Caco-2 (cell line): ENCODE results near the gene SLC17A9. TPM values are rescaled to one million over a fixed set of nuclear protein-coding genes. Genes with fewer than 3 reads are reported as not detected.

ENCODE experiments used
- BruUV-seq: library from RNA; stranded (reverse); fragments of 400-500 nt; replicated peaks from 2 replicates; lab custom pipeline; 2021; lab: Mats Ljungman, UMichigan
- CTCF ChIA-PET: fragments of 300-600 bp; sonication (Branson Sonifier 250); formaldehyde crosslinking; loops from one replicate; lab custom pipeline; 2022; ENCODE audit warnings: antibody characterized with exemption; lab: Charles Lee
- POLR2A ChIA-PET: fragments of 300-600 bp; sonication (Branson Sonifier 250); formaldehyde crosslinking; loops from one replicate; lab custom pipeline; 2022; ENCODE audit warnings: antibody characterized with exemption; lab: Charles Lee
- DNase-seq, 2 experiments: peaks; one replicate each; pipeline versions ENCODE4 v3.0.0 to v3.0.0-alpha.2; 2020 to 2022
- H3K27me3 ChIP-seq: replicated peaks from 2 replicates; pipeline ENCODE4 v1.6.0; 2011; ENCODE audit warnings: low read length; ENCODE audit not compliant: control insufficient read depth, insufficient read depth
- H3K36me3 ChIP-seq: 2 replicates; pipeline ENCODE4 v1.5.1; 2011; ENCODE audit warnings: low read length; ENCODE audit not compliant: control insufficient read depth, insufficient read depth
- H3K4me1 ChIP-seq: fragments of 250-450 bp; sonication (Bioruptor Pico); 2 replicates; pipeline ENCODE4 v1.5.1; 2020; ENCODE audit warnings: mild to moderate bottlenecking
- H3K4me3 ChIP-seq: 2 replicates; pipeline ENCODE4 v1.5.1; 2011; ENCODE audit warnings: low read depth, mild to moderate bottlenecking, control low read depth, low read length
- H3K9me3 ChIP-seq: fragments of 250-450 bp; sonication (Bioruptor Pico); 2 replicates; pipeline ENCODE4 v1.5.1; 2020; ENCODE audit warnings: mild to moderate bottlenecking, moderate library complexity
- H3K27ac Mint-ChIP-seq: one replicate; pipeline ENCODE4 v1.8.0; 2022; ENCODE audit warnings: mixed read lengths; ENCODE audit not compliant: unreplicated experiment
- H3K27me3 Mint-ChIP-seq: one replicate; pipeline ENCODE4 v1.8.0; 2022; ENCODE audit warnings: mixed read lengths; ENCODE audit not compliant: insufficient read depth, unreplicated experiment
- H3K36me3 Mint-ChIP-seq: one replicate; pipeline ENCODE4 v1.8.0; 2022; ENCODE audit warnings: mild to moderate bottlenecking, mixed read lengths; ENCODE audit not compliant: insufficient read depth, unreplicated experiment
- H3K4me1 Mint-ChIP-seq: one replicate; pipeline ENCODE4 v1.8.0; 2022; ENCODE audit warnings: low read depth, mixed read lengths; ENCODE audit not compliant: unreplicated experiment
- H3K4me3 Mint-ChIP-seq: one replicate; pipeline ENCODE4 v1.8.0; 2022; ENCODE audit warnings: mild to moderate bottlenecking, moderate library complexity, mixed read lengths; ENCODE audit not compliant: unreplicated experiment
- H3K9me3 Mint-ChIP-seq: one replicate; pipeline ENCODE4 v1.8.0; 2022; ENCODE audit warnings: mixed read lengths; ENCODE audit not compliant: unreplicated experiment
- intact Hi-C: fragments of 100-400 bp; cut with micrococcal nuclease; formaldehyde crosslinking; loops from one replicate; pipeline ENCODE4 v1.10.0; 2022; ENCODE audit not compliant: unreplicated experiment
- total RNA-seq: library from RNA; stranded (reverse); gene quantifications from 2 replicates; pipeline ENCODE4 v1.2.3, GENCODE V29; 2022
- TF ChIP-seq, protein P1 (sequence below), 2 experiments: fragments of 200-600 bp in 1 of 2; IDR thresholded peaks; 1 replicate in 1 of 2; 2 replicates in 1 of 2; pipeline versions ENCODE4 v1.5.1 to v1.8.0; 2011 to 2022; ENCODE audit warnings: antibody characterized with exemption in 1 of 2, control low read depth in 1 of 2, inconsistent platforms in 1 of 2, low read depth in 1 of 2, low read length in 1 of 2, mild to moderate bottlenecking in 1 of 2, moderate library complexity in 1 of 2; ENCODE audit not compliant: insufficient read depth in 1 of 2, severe bottlenecking in 1 of 2, unreplicated experiment in 1 of 2

Gene SLC17A9
- total RNA-seq, 1 experiment from 2014 or later = 64.7 TPM

DNA sequence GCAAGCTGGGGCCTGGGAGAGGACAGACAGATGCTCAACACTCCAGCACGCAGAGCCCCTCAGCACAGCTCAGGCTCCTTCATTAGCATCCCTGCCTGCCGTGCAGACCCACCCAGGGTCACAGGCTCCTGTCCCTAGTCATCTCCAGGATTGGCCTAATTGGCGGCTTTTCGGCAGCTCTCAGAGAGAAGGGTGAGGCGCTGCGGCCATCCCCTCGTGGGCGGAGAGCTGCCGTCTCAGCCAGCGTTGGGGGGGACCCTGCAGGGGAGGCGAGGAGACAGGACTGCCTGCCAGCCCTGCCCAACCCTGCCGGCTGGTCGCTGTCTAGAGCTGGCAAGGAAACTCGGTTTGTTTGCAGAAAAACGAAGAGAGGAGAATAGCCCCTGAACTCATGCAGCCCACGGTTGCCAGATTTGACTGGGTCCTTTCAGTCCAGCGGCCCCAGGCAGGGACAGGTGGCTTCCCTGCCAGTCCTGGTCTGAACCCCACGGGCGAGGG, 27.4 kb downstream of the SLC17A9 start:
- Mint-ChIP-seq H3K27me3 (peaks cover 4% of the 10 kb centered on the region), H3K9me3 (no peaks in the 10 kb centered on the region), H3K4me3 (no peak overlapping the region), H3K27ac (no peak overlapping the region), H3K4me1 (no peaks in the 10 kb centered on the region), H3K36me3 (no peaks in the 10 kb centered on the region)
- Histone ChIP-seq H3K4me3 (no peak overlapping the region), H3K4me1 (no peaks in the 10 kb centered on the region), H3K27me3 (no peaks in the 10 kb centered on the region), H3K36me3 (no peaks in the 10 kb centered on the region), H3K9me3 (no peaks in the 10 kb centered on the region)
- POLR2A ChIA-PET = no interaction called here
- intact Hi-C loops = no loop called here
- BruUV-seq = no TSS peak
- TF ChIP-seq, protein P1, sequence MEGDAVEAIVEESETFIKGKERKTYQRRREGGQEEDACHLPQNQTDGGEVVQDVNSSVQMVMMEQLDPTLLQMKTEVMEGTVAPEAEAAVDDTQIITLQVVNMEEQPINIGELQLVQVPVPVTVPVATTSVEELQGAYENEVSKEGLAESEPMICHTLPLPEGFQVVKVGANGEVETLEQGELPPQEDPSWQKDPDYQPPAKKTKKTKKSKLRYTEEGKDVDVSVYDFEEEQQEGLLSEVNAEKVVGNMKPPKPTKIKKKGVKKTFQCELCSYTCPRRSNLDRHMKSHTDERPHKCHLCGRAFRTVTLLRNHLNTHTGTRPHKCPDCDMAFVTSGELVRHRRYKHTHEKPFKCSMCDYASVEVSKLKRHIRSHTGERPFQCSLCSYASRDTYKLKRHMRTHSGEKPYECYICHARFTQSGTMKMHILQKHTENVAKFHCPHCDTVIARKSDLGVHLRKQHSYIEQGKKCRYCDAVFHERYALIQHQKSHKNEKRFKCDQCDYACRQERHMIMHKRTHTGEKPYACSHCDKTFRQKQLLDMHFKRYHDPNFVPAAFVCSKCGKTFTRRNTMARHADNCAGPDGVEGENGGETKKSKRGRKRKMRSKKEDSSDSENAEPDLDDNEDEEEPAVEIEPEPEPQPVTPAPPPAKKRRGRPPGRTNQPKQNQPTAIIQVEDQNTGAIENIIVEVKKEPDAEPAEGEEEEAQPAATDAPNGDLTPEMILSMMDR (IDR thresholded peaks at IDR 0.05; ENCODE audit: insufficient read depth in 1 of 2, low read depth in 1 of 2, low read length in 1 of 2, severe bottlenecking in 1 of 2, unreplicated experiment in 1 of 2) = no peak
- CTCF ChIA-PET = interaction anchor here (0.9 to 2.3 kb wide), 6 partner anchors 7 to 186 kb away, joined by 3 to 20 read pairs (median 4); no protein-coding TSS in a partner anchor
- DNase-seq = no peak

DNA sequence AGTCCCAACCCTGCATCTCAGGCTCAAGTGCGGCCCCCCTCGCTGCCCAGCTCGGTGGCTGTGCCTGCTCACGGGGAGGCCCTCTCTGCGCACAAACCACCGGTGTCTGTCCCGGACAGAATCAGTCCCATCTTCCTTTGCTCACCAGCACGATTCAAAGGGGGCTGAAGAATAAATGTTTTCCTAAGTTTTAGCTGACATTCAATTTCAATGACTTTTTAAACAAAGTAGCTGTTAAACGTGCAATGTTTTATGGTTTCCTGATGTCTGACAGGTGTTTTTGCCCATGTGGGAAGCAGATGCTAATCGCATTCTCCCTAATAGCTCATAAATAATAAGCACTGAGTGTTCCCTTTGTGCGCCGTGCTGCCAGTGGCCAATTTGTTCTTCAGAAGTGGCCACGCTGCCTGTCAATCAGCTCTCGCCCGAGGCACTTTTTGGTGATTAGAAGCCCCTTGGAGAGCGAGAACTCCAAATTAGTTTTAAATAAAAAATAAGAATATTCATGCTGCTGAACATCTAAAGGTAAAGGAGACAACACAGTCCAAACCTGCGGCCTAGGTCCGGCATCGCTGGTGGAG, 28.0 kb downstream of the SLC17A9 start:
- Mint-ChIP-seq H3K4me3 (no peak overlapping the region), H3K4me1 (no peaks in the 10 kb centered on the region), H3K27ac (no peak overlapping the region), H3K36me3 (no peaks in the 10 kb centered on the region), H3K9me3 (no peaks in the 10 kb centered on the region), H3K27me3 (peaks cover 4% of the 10 kb centered on the region)
- CTCF ChIA-PET = interaction anchor here (0.9 to 2.3 kb wide), 3 partner anchors 8 to 34 kb away, joined by 3 to 20 read pairs (median 8); no protein-coding TSS in a partner anchor
- DNase-seq = no peak
- intact Hi-C loops = no loop called here
- no peaks in the 10 kb centered on the region for H3K27me3 ChIP-seq
- TF ChIP-seq, protein P1 (IDR thresholded peaks at IDR 0.05; ENCODE audit: insufficient read depth in 1 of 2, low read depth in 1 of 2, low read length in 1 of 2, severe bottlenecking in 1 of 2, unreplicated experiment in 1 of 2) = no peak
- H3K4me1 ChIP-seq = no peaks in the 10 kb centered on the region
- POLR2A ChIA-PET = interaction anchor here (0.7 kb wide), 1 partner anchor 28 kb away, joined by 3 read pairs; no protein-coding TSS in a partner anchor
- BruUV-seq = no TSS peak
- H3K36me3 ChIP-seq = no peaks in the 10 kb centered on the region
- no peak overlapping the region for H3K4me3 ChIP-seq
- H3K9me3 ChIP-seq = no peaks in the 10 kb centered on the region

DNA sequence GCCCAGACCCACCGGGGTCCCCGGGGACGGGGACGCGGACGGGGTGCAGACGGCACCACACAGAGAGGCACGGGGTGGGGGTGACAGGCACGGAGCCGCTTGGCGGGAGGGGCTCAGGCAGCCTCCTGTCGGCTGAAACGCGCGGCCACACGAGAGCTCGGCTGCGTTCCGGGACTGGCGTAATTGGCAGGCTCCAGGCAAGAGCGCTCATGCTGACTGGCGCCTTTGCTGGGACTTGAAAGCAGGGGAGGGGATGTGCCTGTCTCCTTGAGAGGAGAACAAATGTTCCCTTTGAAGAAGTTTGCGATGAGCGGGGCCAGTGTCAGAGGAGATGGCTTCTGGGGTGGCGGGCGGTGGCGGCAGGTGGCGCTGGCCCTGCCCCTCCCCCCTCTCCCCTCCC, 28.5 kb downstream of the SLC17A9 start:
- POLR2A ChIA-PET = interaction anchor here (0.7 kb wide), 1 partner anchor 28 kb away, joined by 3 read pairs; no protein-coding TSS in a partner anchor
- no peak overlapping the region for H3K27ac Mint-ChIP-seq
- Histone ChIP-seq H3K27me3 (no peaks in the 10 kb centered on the region), H3K4me1 (no peaks in the 10 kb centered on the region), H3K36me3 (no peaks in the 10 kb centered on the region), H3K4me3 (no peak overlapping the region), H3K9me3 (no peaks in the 10 kb centered on the region)
- no peaks in the 10 kb centered on the region for H3K4me1 Mint-ChIP-seq
- DNase-seq = no peak
- CTCF ChIA-PET = interaction anchor here (1.9 to 2.3 kb wide), 2 partner anchors 8 to 28 kb away, joined by 8 to 20 read pairs; no protein-coding TSS in a partner anchor
- no TSS peak for BruUV-seq
- no peaks in the 10 kb centered on the region for H3K9me3 Mint-ChIP-seq
- TF ChIP-seq, protein P1 (IDR thresholded peaks at IDR 0.05; ENCODE audit: insufficient read depth in 1 of 2, low read depth in 1 of 2, low read length in 1 of 2, severe bottlenecking in 1 of 2, unreplicated experiment in 1 of 2) = no peak
- no peaks in the 10 kb centered on the region for H3K36me3 Mint-ChIP-seq
- peaks cover 4% of the 10 kb centered on the region for H3K27me3 Mint-ChIP-seq
- no peak overlapping the region for H3K4me3 Mint-ChIP-seq
- intact Hi-C loops = no loop called here
